SU-DHL-6 (cell line): Measurements from ENCODE around the gene ZNF248.

ENCODE experiments used
- EZH2phosphoT487 ChIP-seq: fragments of 200-600 bp; sonication (generic), shearing (Covaris generic); conservative IDR thresholded peaks from 2 replicates; pipeline ENCODE4 v1.6.1; 2018; ENCODE audit warnings: mild to moderate bottlenecking, antibody characterized with exemption, low read length, moderate library complexity, mixed read lengths
- TF ChIP-seq, protein P1 (sequence below): fragments of 200-600 bp; sonication (generic); IDR thresholded peaks from one replicate; pipeline ENCODE4 v1.5.1; 2017; ENCODE audit warnings: antibody characterized with exemption, mild to moderate bottlenecking, low read length, moderate library complexity; ENCODE audit not compliant: insufficient read depth, poor library complexity, severe bottlenecking

DNA sequence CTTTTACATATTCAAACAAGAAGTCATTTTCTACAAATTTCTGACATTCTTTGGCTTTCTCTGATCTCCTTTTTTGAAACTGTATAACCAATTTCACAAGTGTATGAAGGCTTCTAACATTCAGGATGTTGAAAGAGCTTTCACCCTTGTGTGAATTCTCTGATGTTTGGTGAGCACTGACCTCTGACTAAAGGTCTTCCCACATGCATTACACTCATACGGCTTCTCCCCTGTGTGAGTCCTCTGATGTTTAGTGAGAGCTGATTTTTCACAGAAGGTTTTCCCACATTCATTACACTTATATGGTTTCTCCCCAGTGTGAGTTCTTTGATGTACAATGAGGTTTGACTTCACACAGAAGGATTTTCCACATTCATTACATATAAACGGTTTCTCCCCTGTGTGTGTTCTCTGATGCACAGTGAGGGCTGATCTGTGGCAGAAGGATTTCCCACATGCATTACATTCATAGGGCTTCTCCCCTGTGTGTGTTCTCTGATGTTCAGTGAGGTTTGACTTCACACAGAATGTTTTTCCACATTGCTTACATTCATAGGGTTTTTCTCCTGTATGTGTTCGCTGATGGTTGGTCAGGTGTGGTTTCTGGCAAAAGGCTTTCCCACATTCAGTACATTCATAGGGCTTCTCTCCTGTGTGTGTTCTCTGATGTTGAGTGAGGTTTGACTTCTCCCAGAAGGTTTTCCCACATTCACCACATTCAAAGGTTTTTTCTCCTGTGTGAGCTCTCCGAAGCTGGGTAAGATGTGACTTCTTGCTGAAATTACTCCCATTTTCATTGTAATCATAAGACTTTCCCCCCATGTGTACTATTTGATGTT lies 25.7 kb downstream of the ZNF248 start:
- TF ChIP-seq, protein P1, sequence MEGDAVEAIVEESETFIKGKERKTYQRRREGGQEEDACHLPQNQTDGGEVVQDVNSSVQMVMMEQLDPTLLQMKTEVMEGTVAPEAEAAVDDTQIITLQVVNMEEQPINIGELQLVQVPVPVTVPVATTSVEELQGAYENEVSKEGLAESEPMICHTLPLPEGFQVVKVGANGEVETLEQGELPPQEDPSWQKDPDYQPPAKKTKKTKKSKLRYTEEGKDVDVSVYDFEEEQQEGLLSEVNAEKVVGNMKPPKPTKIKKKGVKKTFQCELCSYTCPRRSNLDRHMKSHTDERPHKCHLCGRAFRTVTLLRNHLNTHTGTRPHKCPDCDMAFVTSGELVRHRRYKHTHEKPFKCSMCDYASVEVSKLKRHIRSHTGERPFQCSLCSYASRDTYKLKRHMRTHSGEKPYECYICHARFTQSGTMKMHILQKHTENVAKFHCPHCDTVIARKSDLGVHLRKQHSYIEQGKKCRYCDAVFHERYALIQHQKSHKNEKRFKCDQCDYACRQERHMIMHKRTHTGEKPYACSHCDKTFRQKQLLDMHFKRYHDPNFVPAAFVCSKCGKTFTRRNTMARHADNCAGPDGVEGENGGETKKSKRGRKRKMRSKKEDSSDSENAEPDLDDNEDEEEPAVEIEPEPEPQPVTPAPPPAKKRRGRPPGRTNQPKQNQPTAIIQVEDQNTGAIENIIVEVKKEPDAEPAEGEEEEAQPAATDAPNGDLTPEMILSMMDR = no peak
- no peak for TF ChIP-seq EZH2phosphoT487
